Karpas-422 (cell line): ENCODE results near the gene SOHLH1. TPM values are rescaled to one million over a fixed set of nuclear protein-coding genes. Genes with fewer than 3 reads are reported as not detected.

Source experiments
- DNase-seq: peaks from one replicate; pipeline ENCODE4 v3.0.0-alpha.2; 2015
- H2AFZ ChIP-seq: fragments of 200-600 bp; sonication (generic); 2 replicates; pipeline ENCODE4 v1.6.1; 2014; ENCODE audit warnings: antibody characterized with exemption, low read length, mixed read lengths
- H3K27ac ChIP-seq: fragments of 200-600 bp; sonication (generic); 2 replicates; pipeline ENCODE4 v1.5.1; 2014; ENCODE audit warnings: mild to moderate bottlenecking, low read length, moderate library complexity
- H3K27me3 ChIP-seq: fragments of 200-600 bp; sonication (generic); 2 replicates; pipeline ENCODE4 v1.6.1; 2014; ENCODE audit warnings: low read length, mixed read lengths
- H3K36me3 ChIP-seq: fragments of 200-600 bp; sonication (generic); 2 replicates; pipeline ENCODE4 v1.6.1; 2014; ENCODE audit warnings: low read length, mixed read lengths; ENCODE audit not compliant: insufficient read depth
- H3K4me1 ChIP-seq: fragments of 200-600 bp; sonication (generic); 2 replicates; pipeline ENCODE4 v1.6.1; 2014; ENCODE audit warnings: mild to moderate bottlenecking, low read length, mixed read lengths
- H3K4me2 ChIP-seq: fragments of 200-600 bp; sonication (generic); 2 replicates; pipeline ENCODE4 v1.6.1; 2014; ENCODE audit warnings: low read length, low read depth, mild to moderate bottlenecking; ENCODE audit not compliant: poor library complexity, severe bottlenecking
- H3K4me3 ChIP-seq: fragments of 200-600 bp; sonication (generic); 2 replicates; pipeline ENCODE4 v1.5.1; 2014; ENCODE audit warnings: mild to moderate bottlenecking, antibody characterized with exemption, low read length, mixed read lengths
- H3K79me2 ChIP-seq: fragments of 200-600 bp; sonication (generic); 2 replicates; pipeline ENCODE4 v1.6.1; 2014; ENCODE audit warnings: mild to moderate bottlenecking, low read length, mixed read lengths
- H3K9ac ChIP-seq: fragments of 200-600 bp; sonication (generic); 2 replicates; pipeline ENCODE4 v1.6.0; 2014; ENCODE audit warnings: low read length
- H3K9me2 ChIP-seq: fragments of 200-600 bp; sonication (generic), shearing (Covaris generic); replicated peaks from 2 replicates; pipeline ENCODE4 v1.6.0; 2014; ENCODE audit warnings: mild to moderate bottlenecking, low read length, moderate library complexity; ENCODE audit not compliant: insufficient read depth
- H3K9me3 ChIP-seq: fragments of 300-700, 200-600 bp; sonication (generic); 2 replicates; pipeline ENCODE4 v1.6.1; 2014; ENCODE audit warnings: low read length, mixed read lengths
- H4K20me1 ChIP-seq: fragments of 200-600 bp; sonication (generic); 2 replicates; pipeline ENCODE4 v1.6.1; 2014; ENCODE audit warnings: mild to moderate bottlenecking, antibody characterized with exemption, low read length, low read depth; ENCODE audit not compliant: insufficient read depth
- total RNA-seq: library from RNA; depleted of rRNA; stranded (reverse); fragments of >200 nt; shearing (Covaris generic); gene quantifications from 2 replicates; pipeline ENCODE4 v1.2.3, GENCODE V29; 2014; ENCODE audit warnings: low replicate concordance

SOHLH1 gene
- total RNA-seq, 1 experiment from 2014 or later, result not detected

- no peak overlapping the region for H2AFZ ChIP-seq
- no peak overlapping the region for H3K9ac ChIP-seq
- no peaks in the 10 kb centered on the region for H3K4me1 ChIP-seq
- no peaks in the 10 kb centered on the region for H3K27me3 ChIP-seq
- no peak overlapping the region for H3K4me2 ChIP-seq
- H3K36me3 ChIP-seq, result no peaks in the 10 kb centered on the region
- H3K27ac ChIP-seq, result no peak overlapping the region
- no peak overlapping the region for H3K4me3 ChIP-seq
- H3K79me2 ChIP-seq, result no peaks in the 10 kb centered on the region
- no peaks in the 10 kb centered on the region for H4K20me1 ChIP-seq
- H3K9me3 ChIP-seq, result no peaks in the 10 kb centered on the region
- H3K9me2 ChIP-seq, result no peaks in the 10 kb centered on the region
- no peak for DNase-seq
Observed at GRCh38 chr9:135667463-135668001, 31.7 kb downstream of the SOHLH1 start.

GRCh38 chr9:135666534-135667462 is 32.5 kb downstream of the SOHLH1 start:
- no peaks in the 10 kb centered on the region for H3K4me1 ChIP-seq

GRCh38 chr9:135665795-135666189 is 33.5 kb downstream of the SOHLH1 start:
- Histone ChIP-seq H3K79me2 (no peaks in the 10 kb centered on the region), H3K9me2 (no peaks in the 10 kb centered on the region), H3K9me3 (no peaks in the 10 kb centered on the region), H3K4me2 (no peak overlapping the region), H3K4me3 (no peak overlapping the region), H2AFZ (no peak overlapping the region), H4K20me1 (no peaks in the 10 kb centered on the region), H3K36me3 (no peaks in the 10 kb centered on the region), H3K27ac (no peak overlapping the region), H3K9ac (no peak overlapping the region), H3K4me1 (no peaks in the 10 kb centered on the region), H3K27me3 (no peaks in the 10 kb centered on the region)
- DNase-seq, result no peak

More at GRCh38 chr9:135666534-135667462, 32.5 kb downstream of the SOHLH1 start:
- no peak overlapping the region for H3K4me3 ChIP-seq
- H4K20me1 ChIP-seq, result no peaks in the 10 kb centered on the region
- H3K36me3 ChIP-seq, result no peaks in the 10 kb centered on the region
- DNase-seq, result no peak
- H3K4me2 ChIP-seq, result no peak overlapping the region
- no peaks in the 10 kb centered on the region for H3K9me2 ChIP-seq
- no peaks in the 10 kb centered on the region for H3K9me3 ChIP-seq
- H2AFZ ChIP-seq, result no peak overlapping the region
- no peak overlapping the region for H3K9ac ChIP-seq
- no peaks in the 10 kb centered on the region for H3K27me3 ChIP-seq
- no peak overlapping the region for H3K27ac ChIP-seq
- H3K79me2 ChIP-seq, result no peaks in the 10 kb centered on the region

GRCh38 chr9:135664801-135665794 is 34.2 kb downstream of the SOHLH1 start:
- no peaks in the 10 kb centered on the region for H4K20me1 ChIP-seq
- no peaks in the 10 kb centered on the region for H3K4me1 ChIP-seq
- H3K36me3 ChIP-seq, result no peaks in the 10 kb centered on the region
- no peaks in the 10 kb centered on the region for H3K9me2 ChIP-seq
- H3K9ac ChIP-seq, result no peak overlapping the region
- no peak for DNase-seq
- no peak overlapping the region for H2AFZ ChIP-seq
- H3K79me2 ChIP-seq, result no peaks in the 10 kb centered on the region
- H3K9me3 ChIP-seq, result no peaks in the 10 kb centered on the region
- H3K27me3 ChIP-seq, result no peaks in the 10 kb centered on the region
- H3K27ac ChIP-seq, result no peak overlapping the region
- H3K4me2 ChIP-seq, result no peak overlapping the region
- no peak overlapping the region for H3K4me3 ChIP-seq

GRCh38 chr9:135664266-135664665 is 35.0 kb downstream of the SOHLH1 start:
- Histone ChIP-seq H4K20me1 (no peaks in the 10 kb centered on the region), H3K9me3 (no peaks in the 10 kb centered on the region), H3K9ac (no peak overlapping the region), H3K27ac (no peak overlapping the region), H3K36me3 (no peaks in the 10 kb centered on the region), H3K4me1 (no peaks in the 10 kb centered on the region), H3K4me3 (no peak overlapping the region), H3K4me2 (no peak overlapping the region), H2AFZ (no peak overlapping the region), H3K27me3 (no peaks in the 10 kb centered on the region), H3K9me2 (no peaks in the 10 kb centered on the region), H3K79me2 (no peaks in the 10 kb centered on the region)
- no peak for DNase-seq

GRCh38 chr9:135663857-135664256 is 35.4 kb downstream of the SOHLH1 start:
- H3K27ac ChIP-seq, result no peak overlapping the region
- H3K9me2 ChIP-seq, result no peaks in the 10 kb centered on the region
- H2AFZ ChIP-seq, result no peak overlapping the region
- no peaks in the 10 kb centered on the region for H3K9me3 ChIP-seq
- no peak overlapping the region for H3K4me3 ChIP-seq
- H3K27me3 ChIP-seq, result no peaks in the 10 kb centered on the region
- H3K4me1 ChIP-seq, result no peaks in the 10 kb centered on the region
- no peak overlapping the region for H3K9ac ChIP-seq
- H4K20me1 ChIP-seq, result no peaks in the 10 kb centered on the region
- H3K4me2 ChIP-seq, result no peak overlapping the region
- DNase-seq, result no peak
- no peaks in the 10 kb centered on the region for H3K36me3 ChIP-seq
- no peaks in the 10 kb centered on the region for H3K79me2 ChIP-seq

- H3K4me3 ChIP-seq, result no peak overlapping the region
- H3K36me3 ChIP-seq, result no peaks in the 10 kb centered on the region
- H3K4me2 ChIP-seq, result no peak overlapping the region
- no peaks in the 10 kb centered on the region for H4K20me1 ChIP-seq
- no peaks in the 10 kb centered on the region for H3K27me3 ChIP-seq
- no peaks in the 10 kb centered on the region for H3K9me3 ChIP-seq
- no peak overlapping the region for H3K27ac ChIP-seq
- H3K4me1 ChIP-seq, result no peaks in the 10 kb centered on the region
- no peak overlapping the region for H2AFZ ChIP-seq
- no peak overlapping the region for H3K9ac ChIP-seq
- H3K9me2 ChIP-seq, result no peaks in the 10 kb centered on the region
- DNase-seq, result no peak
- H3K79me2 ChIP-seq, result no peaks in the 10 kb centered on the region
Observed at GRCh38 chr9:135663451-135663770, 35.9 kb downstream of the SOHLH1 start.
